ENCODE results near the gene LRRC8C.

Gene LRRC8C

DNA sequence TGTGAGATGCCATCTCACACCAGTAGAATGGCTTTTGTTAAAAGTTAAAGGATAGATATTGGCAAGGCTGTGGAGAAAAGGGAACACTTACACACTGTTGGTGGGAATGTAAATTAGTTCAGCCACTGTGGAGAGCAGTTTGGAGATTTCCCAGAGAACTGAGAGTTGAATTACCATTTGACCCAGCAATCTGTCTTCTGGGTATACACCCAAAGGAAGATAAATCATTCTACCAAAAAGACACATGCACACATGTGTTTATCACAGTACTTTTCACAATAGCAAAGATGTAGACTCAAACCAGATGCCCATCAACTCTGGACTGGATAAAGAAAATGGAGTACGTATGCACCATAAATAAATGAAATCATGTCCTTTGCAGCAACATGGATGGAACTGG, 99.3 kb downstream of the LRRC8C start:
- no peak for DNase-seq

DNA sequence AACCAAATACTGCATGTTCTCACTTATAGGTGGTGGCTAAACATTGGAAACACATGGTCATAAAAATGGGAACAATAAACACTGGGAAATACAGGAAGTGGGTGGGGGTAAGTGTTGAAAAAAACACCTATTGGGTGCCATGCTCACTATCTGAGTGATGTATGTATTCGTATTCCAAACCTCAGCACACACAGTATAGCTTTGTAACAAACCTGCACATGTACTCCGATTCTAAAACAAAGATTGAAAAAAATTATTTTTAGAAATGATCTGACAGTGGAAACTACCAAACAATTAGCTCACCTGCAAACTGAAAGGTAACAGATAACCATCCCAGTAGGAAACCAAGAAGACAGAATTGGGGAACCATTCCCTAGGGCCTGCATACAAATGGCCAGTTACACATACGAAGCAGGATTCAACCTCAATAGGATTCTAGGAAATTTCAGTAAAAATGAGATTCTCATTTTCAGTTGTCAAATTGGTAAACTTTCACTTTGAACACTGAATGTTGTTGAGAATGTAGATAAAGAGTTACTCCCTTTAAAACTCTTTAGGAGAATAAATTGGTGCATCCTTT, 99.8 kb downstream of the LRRC8C start:
- no peak for DNase-seq

DNA sequence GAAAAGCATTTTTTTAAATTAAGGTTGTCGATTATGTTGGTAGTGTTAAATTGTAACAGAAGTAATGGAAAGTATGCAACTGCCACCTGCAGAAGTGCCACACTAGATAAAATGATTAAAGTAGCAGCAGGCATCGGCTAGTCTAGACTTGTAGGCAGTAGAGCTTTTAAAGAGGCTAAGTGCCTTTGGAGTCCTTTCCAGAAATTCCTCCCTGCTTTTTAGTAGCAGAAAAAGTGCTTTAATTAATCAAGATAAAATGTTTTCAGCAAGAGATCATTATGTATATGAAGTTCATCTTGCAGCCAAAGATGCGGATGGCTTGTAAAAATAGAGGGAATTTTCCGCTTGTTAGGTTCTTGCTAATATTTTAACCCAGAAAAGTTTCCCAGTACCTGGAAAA, 100.8 kb downstream of the LRRC8C start:
- DNase-seq: no peak

DNA sequence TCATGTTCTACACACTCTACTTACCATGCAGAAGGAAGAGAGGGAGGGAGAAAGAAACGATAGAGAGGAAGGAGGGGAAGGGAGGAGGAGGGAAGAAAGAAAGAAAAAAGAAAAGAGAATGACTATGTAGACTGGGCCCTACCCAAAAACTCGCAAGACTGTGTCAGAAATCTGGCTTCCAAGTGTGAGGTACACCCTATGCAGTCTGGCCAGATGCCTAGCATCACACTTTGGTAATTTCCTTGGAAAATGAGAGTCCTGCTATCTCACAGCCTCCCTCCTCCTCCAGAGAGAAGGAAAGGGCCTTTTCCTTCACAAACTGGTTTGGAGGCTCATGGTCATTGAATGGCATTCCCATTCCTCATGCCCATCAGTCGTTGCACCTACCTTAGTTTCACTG, 101.5 kb downstream of the LRRC8C start:
- peak in 3 of 58 donors; percentile 4 to 22 (median 10) for DNase-seq

DNA sequence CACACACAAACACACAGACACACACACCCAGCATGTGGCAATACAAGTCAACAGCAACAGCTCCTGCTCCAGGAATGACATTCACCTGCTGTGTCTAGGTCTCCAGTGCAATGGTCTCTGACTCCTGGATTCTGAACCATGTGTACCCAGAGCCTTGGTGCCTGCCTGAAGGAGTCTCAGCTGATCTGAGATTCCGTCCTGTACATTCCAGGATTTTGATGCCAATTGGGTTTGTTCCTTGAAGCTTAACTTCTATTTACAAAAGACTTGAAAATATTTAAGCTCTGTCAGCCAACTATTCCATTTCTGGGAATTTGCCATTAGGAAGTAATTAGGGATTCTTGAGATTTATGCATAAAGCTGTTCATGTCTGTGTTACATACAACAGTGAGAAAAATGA, 102.6 kb downstream of the LRRC8C start:
- no peak for DNase-seq

DNA sequence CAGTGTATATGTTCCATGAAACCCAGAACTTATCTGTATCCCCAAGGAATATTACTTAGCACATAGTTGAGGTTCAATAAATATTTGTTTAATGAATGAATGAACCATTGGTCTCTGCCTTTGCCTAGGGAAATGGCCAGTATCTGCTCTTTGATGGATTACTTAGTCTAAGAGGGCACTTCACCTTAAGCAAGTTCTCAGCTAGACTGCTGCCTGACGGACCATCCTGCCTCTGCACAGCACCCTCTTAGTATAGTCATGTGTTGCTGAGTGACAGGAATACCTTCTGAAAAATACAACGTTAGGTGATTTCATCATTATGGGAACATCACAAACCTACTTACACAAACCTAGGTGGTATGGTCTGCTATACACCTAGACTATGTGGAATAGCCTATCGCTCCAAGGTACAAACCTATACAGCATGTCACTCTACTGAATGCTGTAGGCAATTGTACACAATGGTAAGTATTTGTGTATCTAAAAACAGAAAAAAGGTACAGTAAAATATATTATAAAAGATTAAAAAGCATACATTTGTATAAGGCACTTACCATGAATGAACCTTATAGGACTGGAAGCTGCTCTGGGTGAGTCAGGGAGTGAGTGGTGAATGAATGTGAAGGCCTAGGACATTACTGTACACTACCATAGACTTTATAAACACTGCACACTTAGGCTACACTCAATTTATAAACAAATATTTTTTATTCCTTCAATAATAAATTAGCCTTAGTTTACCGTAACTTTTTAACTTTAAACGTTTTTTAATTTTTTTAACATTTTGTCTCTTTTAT, 104.2 kb downstream of the LRRC8C start:
- DNase-seq: no peak

DNA sequence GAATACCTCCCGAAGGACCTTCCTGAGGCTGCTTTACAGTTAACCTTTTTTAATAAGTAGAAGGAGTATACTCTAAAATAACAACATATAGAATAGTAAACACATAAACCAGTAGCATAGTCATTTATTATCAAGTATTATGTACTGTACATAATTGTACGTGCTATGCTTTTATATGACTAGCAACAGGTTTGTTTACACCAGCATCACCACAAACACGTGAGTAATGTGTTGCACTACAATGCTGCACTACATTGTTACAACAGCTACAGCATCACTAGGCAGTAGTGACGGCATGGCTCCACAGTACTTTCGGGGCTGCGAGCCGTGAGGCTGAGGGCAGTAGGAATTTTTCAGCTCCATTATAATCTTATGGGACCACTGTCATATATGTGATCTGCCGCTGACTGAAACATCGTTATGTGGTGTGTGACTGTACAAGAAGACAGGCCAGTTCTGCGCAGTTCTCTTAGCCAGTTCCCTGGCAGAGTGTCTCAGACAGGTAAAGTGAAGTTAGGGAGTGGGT, 105.1 kb downstream of the LRRC8C start:
- no peak for DNase-seq

DNA sequence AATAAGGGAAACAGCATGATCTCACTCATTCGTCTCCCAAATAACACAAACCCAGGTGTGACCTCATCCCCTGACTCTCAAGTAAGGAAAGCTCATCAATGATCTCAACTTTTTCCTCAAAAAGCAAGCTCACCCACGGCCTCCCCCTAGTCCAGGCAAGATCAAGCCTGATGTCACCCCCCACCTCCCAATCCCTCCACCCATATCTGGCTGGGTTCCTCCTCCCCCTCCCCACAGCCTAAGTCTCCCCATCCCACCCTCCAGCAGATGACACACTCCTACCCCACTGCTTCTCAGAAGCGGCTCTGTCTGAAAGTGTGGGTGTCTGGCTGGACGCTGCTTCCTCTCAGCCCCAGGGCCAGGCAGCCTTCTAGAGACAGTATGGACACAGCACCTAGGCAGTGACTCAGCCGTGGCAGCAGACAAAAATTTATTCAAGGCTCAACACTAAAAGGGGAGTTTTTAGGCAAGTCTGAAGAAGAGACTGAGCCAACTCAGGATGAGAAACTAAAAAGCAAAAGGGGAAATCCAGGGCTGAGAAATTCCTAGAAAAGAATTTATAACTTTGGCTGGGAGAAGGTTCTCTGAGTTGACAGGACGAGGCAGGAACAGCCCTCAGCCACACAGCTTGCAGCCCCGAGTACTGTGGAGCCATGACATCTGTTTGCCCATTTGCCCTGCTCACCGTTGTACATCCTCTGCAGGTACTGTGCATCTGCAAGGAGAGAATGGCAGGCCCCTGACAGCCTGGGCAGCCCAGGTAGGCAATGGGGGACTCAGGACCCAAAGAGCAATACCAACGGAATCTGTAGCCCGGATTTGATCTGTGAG, 106.3 kb downstream of the LRRC8C start:
- DNase-seq: peak in 1 of 58 donors; percentile 21

DNA sequence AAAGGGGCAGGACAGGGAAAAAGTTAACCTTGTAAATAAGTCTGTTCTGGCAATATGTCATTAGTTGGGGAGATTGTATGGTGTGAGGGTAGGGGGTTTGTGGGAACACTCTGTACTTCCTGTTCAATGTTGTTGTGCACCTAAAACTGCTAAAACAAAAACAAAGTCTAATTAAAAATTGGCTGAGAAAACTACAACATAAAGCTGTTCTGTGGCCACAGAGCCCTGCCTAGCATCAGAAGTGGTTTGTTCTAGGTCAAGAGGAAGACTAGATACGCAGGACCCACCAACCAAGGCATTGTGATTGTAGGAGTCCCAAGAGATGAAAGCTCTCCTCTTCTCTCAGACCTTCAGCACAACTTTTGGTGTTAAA, 106.9 kb downstream of the LRRC8C start:
- DNase-seq: no peak

DNA sequence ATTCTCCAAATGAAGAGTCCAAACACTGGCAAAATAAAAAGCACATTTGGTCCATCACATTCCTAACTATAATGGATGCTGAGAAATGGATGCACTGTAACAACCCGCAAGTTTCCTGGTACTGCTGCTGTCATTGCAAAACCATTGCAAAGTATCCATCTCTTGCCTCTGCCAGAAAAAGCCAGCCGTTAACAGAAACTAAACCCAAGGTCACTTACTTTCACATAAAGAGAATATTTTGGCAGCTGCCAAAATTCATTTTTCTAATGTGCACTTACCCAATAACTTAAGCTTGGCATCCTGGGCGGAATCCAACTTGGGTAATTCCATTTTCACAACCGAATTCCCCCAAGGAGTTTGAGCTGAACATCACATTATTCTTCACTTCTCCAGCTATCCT, 110.9 kb downstream of the LRRC8C start:
- DNase-seq: no peak

DNA sequence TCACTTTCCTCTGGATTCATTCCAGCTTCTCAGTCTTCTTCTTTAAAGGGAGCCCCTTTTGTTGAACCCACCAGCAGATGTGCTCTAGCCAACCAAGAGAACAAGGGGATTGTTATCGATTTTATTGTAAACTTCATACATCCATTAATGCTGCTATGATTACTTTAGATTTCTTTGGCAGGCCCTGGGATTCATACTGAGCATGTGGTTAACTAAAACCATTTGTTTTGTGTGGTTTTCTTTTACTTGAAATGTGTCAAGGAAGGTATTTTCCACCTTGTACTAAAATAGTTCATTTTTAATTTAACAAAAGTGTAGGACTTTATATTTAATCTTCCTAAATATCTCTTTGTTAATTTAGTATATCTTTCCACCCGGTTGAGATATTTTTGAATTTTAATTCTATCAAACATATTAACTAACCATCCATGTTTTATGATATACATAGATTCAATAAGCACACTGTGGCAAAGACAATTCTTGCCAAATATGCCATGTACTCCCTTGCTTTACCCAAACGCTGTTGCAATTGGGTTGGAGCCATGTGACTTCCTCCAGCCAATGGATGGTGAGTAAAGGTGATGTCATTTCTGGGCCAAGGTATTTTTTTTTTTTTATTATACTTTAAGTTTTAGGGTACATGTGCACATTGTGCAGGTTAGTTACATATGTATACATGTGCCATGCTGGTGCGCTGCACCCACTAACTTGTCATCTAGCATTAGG, 113.7 kb downstream of the LRRC8C start:
- no peak for DNase-seq

DNA sequence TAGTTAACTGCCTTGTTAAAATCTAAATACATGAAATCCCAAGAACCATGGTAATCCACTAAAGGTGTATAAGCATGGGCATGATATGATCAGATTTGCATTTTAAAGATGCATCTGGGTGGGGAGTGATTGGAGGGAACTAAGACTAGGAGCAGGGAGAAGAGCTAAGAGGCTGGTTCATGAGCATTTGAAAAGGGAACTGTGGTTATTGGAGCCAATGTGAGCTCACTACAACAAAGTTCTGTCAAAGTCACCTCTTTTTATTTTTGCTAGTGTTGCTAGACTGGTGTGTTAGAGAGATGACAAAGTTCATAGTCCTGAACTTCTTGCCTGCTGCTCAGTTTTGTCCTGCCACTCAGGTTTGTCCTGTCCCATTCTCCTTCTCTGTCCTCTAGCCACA, 120.8 kb downstream of the LRRC8C start:
- DNase-seq: no peak

DNA sequence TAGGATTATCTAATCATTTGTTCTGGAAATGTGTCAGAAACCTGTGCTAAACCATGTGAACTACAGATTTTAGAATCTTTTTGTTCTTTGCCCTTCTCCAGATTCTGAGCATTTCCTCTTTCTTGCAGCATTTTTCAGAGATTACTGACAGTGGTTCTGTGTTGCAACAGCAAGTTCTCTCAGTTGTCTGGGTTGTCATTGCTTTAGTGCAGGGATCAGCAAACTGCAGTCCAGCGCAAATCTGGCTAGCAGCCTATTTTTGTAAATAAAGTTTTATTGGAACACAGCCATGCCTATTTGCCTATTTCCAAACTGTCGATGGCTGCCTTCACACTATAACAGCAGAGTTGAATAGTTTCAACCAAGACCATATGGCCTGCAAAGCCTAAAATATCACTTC, 121.6 kb downstream of the LRRC8C start:
- peak in 3 of 58 donors; percentile 8 to 21 (median 13) for DNase-seq

DNA sequence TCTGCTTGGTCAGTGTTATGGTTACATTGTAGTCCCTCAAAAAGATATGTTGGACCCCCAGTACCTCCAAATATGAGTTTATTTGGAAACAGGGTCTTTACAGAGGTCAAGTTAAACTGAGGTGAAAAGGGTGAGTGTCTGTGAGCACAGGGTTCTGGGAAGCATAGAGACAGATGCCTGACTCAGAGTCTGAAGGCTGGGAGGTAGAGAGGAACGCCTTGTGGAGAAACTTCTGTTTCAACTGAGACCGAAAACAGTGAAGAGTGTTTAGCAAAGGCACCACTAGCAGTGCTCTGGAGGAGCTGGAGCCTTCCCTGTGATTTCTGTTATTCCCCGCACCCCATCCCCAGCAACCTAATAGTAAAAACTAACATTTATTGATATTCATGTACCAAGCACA, 122.7 kb downstream of the LRRC8C start:
- DNase-seq: no peak

DNA sequence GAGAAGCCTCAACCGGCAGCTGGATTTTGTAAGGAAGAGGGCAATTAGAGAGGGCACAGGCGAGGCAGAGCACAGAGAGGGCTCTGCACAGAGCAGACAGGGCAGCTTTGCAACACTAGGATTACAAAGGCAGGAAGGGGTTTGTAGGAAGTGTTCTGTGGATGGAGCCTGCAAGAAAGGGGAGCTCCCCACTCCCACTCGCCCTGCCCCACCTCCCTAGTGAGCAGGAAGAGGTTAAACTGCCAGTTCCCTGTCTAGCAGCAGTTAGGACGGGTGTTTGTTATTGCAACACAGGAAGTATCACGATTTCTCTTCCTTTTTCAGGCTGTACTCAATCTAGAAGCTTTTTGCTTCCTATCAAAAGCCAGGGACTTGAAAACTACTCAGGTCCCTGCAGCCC, 124.6 kb downstream of the LRRC8C start:
- DNase-seq: peak in 10 of 58 donors; percentile 4 to 49 (median 20)

DNA sequence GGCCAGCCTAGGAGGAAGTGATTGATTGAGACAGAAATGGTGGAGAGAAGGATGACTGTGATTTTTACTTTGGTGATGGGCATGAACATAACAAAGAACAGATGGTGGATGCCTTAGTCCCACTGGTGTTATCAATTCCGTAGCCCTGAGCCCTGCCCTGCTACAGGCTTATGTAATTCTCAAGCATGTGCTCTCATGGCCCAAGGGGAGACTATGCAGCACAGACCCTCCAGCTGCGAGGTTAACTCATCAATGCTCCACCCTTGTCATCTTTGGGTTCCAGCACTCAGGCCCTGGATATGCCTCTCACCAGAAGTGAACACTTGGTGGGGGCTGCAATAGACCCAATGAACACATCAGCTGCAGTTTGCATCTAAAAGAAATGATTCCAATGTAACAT, 125.2 kb downstream of the LRRC8C start:
- no peak for DNase-seq

DNA sequence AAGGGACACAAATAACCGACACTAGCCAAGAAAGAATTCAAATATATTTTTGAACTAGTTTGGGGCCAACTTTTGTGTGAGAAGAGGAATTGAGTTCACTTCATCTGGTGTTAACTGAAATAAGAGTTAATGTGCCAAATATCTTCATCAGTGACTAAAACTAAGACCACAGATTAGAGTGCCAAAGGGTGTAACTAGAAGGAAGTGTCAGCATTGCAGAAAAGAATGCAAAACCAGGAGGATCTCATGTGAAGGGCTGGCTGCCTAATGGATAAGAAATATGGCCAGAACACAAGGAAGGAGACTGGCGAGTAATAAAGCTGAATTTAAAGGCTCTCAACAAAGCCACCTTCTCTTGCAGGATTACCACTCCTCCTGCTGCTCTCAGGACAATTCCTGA, 126.1 kb downstream of the LRRC8C start:
- no peak for DNase-seq

DNA sequence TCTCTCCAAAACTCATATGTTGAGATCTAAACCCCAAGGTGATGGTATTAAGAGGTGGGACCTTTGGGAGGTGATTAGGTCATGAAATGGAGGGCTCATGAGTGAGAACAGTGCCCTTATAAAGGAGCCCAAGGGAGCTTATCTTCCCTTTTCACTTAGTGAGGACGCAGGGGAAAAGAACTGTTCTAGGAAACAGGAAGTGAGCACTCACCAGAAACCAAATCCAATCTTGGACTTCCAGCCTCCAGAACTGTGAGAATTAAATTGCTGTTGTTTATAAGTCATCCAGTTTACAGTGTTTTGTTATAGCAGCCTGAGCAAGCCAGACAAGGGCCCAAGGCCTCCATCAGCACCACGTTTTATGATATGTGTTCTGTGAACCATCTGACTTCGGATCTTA, 127.6 kb downstream of the LRRC8C start:
- DNase-seq: no peak

DNA sequence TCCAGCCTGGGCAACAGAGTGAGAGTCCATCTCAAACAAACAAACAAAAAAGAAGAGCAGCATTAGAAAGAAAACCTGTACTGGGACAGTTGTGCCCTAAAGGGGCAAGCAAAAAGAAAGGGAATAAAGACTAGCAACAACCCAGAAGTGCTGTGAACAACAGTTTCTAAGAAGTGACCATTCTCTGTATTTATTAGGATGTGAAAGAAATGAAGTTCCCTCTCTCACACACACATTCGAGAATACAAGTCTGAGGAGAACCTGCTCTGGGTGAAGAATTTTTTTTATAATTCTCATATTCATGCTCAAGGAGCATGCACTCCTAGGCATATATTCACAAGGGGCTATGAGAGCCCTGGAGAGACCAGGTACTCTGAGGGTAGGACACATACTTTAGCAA, 128.4 kb downstream of the LRRC8C start:
- DNase-seq: no peak

DNA sequence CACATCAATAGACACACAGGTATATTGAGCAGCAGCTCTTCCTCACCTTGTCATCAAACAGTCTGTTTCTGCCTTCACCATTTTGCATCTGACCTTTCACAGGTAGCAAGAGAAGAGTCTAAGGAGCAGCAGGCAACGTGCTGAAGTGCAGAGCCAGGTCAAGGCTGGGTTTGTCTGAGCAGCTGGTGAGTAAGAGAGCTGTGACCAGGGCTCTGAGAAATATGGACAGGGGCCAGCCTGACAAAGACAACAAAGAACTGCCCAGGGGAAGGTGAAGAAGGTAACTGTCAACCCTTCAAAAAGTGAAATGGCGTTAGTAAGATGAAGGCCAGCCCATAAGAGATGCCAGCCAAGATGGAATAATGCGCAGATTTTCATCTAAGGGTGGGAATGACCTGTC, 129.0 kb downstream of the LRRC8C start:
- DNase-seq: no peak

DNA sequence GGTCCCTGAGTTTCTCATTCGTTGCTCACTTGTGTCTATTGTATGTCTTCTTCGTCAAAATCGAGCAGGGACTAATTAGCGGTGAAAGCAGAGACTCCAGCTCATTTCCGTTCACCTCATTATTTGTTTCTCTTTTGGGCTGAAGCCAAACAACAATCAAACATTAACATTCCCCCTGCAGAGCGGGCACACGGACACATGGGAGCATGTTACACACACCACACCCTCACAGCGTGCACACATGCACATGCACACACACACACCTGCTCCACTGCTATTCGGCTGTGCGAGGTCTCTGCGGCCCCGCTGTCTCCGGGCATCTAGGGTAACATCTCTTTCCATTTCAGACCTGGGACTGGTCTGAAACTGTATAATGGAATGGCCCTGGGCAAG, 129.5 kb downstream of the LRRC8C start:
- peak in 1 of 58 donors; percentile 1 for DNase-seq
